ENCODE data around the gene ZKSCAN3. TPM values are rescaled to one million over a fixed set of nuclear protein-coding genes. Genes with fewer than 3 reads are reported as not detected.
"Not testable (repeated sequence)": the region's sequence is repeated elsewhere in the genome, so short reads cannot be mapped to it uniquely, and the experiment has no call there.

Gene ZKSCAN3
- total and polyA plus RNA-seq, 2 of the 4 experiments (the other 2 are of a cell fraction) = 3.7 to 4.8 TPM

GRCh38 chr6:28360961-28361360 is 11.2 kb downstream of the ZKSCAN3 start:
- H3K36me3 ChIP-seq (ENCODE audit: control insufficient read depth, insufficient read depth, low read length) = peaks cover 20% of the 10 kb centered on the region
- no peak overlapping the region for H2AK5ac ChIP-seq (ENCODE audit: low read depth, low read length)
- intact Hi-C loops (cut with micrococcal nuclease) = no loop called here

DNA sequence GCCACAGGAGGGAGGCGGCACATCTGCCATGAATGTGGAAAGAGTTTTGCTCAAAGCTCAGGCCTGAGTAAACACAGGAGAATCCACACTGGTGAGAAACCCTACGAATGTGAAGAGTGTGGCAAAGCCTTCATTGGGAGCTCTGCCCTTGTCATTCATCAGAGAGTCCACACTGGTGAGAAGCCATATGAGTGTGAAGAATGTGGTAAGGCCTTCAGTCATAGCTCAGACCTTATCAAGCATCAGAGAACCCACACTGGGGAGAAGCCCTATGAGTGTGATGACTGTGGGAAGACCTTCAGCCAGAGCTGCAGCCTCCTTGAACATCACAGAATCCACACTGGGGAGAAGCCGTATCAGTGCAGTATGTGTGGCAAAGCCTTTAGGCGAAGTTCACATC is 15.8 kb downstream of the ZKSCAN3 start:
- H4K91ac ChIP-seq (ENCODE audit: insufficient read depth, low read depth, low read length); H3K27me3 ChIP-seq (ENCODE audit: control insufficient read depth, insufficient read depth, low read length); H2BK5ac ChIP-seq (ENCODE audit: low read depth, low read length, poor library complexity, severe bottlenecking); H4K5ac ChIP-seq (ENCODE audit: low read depth, low read length); H3K9ac ChIP-seq (ENCODE audit: low read depth, low read length); dilution Hi-C loops (cut with HindIII; ENCODE audit: low sequenced_read_pairs, unreplicated experiment); BruUV-seq (replicated peaks); H3K4me2 ChIP-seq (ENCODE audit: low read depth, low read length); H2BK120ac ChIP-seq (ENCODE audit: low read depth, low read length); H2BK20ac ChIP-seq (ENCODE audit: low read depth, low read length); H3K4me1 ChIP-seq (ENCODE audit: control insufficient read depth, insufficient read depth, low read length); intact Hi-C loops (cut with micrococcal nuclease); H2AK5ac ChIP-seq (ENCODE audit: low read depth, low read length); H3K18ac ChIP-seq (ENCODE audit: low read depth, low read length); H2AFZ ChIP-seq (replicated peaks; ENCODE audit: low read length, poor library complexity); H3K9me3 ChIP-seq (ENCODE audit: control insufficient read depth, insufficient read depth, low read length); H2BK15ac ChIP-seq (ENCODE audit: low read depth, low read length); in situ Hi-C loops (cut with MboI; ENCODE audit: low sequenced_read_pairs); H2AK9ac ChIP-seq (replicated peaks; ENCODE audit: low read depth, low read length, poor library complexity); POLR2A ChIA-PET (ENCODE audit: unreplicated experiment); ATAC-seq (ENCODE audit: low read depth); H3K4me3 ChIP-seq (ENCODE audit: insufficient read depth, low read depth, low read length); H3K23ac ChIP-seq (ENCODE audit: low read depth, low read length); H4K8ac ChIP-seq (ENCODE audit: low read depth in 2 of 2, low read length in 2 of 2); H3K4ac ChIP-seq (ENCODE audit: low read depth, low read length); H4K20me1 ChIP-seq (ENCODE audit: insufficient read depth, low read length); H3K27ac ChIP-seq (ENCODE audit: insufficient read depth, low read length); DNase-seq; H3K9me1 ChIP-seq (ENCODE audit: insufficient read depth, low read length); H3K14ac ChIP-seq (replicated peaks; ENCODE audit: low read depth, low read length); H3K56ac ChIP-seq (ENCODE audit: extremely low read depth, insufficient read depth, low read length); H3K79me1 ChIP-seq (ENCODE audit: low read depth in 1 of 2, low read length in 2 of 2): not testable (repeated sequence)
- CTCF ChIA-PET = interaction anchor here (0.7 kb wide), 1 partner anchor 19 kb away, joined by 3 read pairs; no protein-coding TSS in a partner anchor
- WGBS, 2 experiments (ENCODE audit: extremely low coverage in 2 of 2, insufficient read length in 1 of 2) = no CpG with 5 or more reads among the region's 4 CpGs
- H3K36me3 ChIP-seq (ENCODE audit: control insufficient read depth, insufficient read depth, low read length) = peaks cover 20% of the 10 kb centered on the region

More at GRCh38 chr6:28360961-28361360, 11.2 kb downstream of the ZKSCAN3 start:
- Histone ChIP-seq H3K27me3 (ENCODE audit: control insufficient read depth, insufficient read depth, low read length) (no peaks in the 10 kb centered on the region), H4K91ac (ENCODE audit: insufficient read depth, low read depth, low read length) (no peak overlapping the region), H3K4me1 (ENCODE audit: control insufficient read depth, insufficient read depth, low read length) (peaks cover 8% of the 10 kb centered on the region), H4K5ac (ENCODE audit: low read depth, low read length) (no peak overlapping the region), H3K27ac (ENCODE audit: insufficient read depth, low read length) (no peak overlapping the region), H3K4me2 (ENCODE audit: low read depth, low read length) (no peak overlapping the region), H4K20me1 (ENCODE audit: insufficient read depth, low read length) (no peaks in the 10 kb centered on the region), H2BK120ac (ENCODE audit: low read depth, low read length) (no peak overlapping the region), H3K79me1 (ENCODE audit: low read depth in 1 of 2, low read length in 2 of 2) (peaks cover 4 to 15% of the 10 kb centered on the region in 2 experiments), H2AK9ac (replicated peaks; ENCODE audit: low read depth, low read length, poor library complexity) (no peak overlapping the region), H3K14ac (replicated peaks; ENCODE audit: low read depth, low read length) (no peak overlapping the region), H3K4ac (ENCODE audit: low read depth, low read length) (no peak overlapping the region), H3K9me1 (ENCODE audit: insufficient read depth, low read length) (peaks cover 4% of the 10 kb centered on the region; the same call in 1 of the 2 replicates), H4K8ac (ENCODE audit: low read depth in 2 of 2, low read length in 2 of 2) (no peak overlapping the region), H3K9ac (ENCODE audit: low read depth, low read length) (no peak overlapping the region), H3K9me3 (ENCODE audit: control insufficient read depth, insufficient read depth, low read length) (no peaks in the 10 kb centered on the region), H2BK15ac (ENCODE audit: low read depth, low read length) (no peak overlapping the region), H3K4me3 (ENCODE audit: insufficient read depth, low read depth, low read length) (no peak overlapping the region), H3K56ac (ENCODE audit: extremely low read depth, insufficient read depth, low read length) (no peak overlapping the region), H2AFZ (replicated peaks; ENCODE audit: low read length, poor library complexity) (no peak overlapping the region), H2BK20ac (ENCODE audit: low read depth, low read length) (no peak overlapping the region), H3K18ac (ENCODE audit: low read depth, low read length) (no peak overlapping the region), H3K23ac (ENCODE audit: low read depth, low read length) (no peak overlapping the region), H2BK5ac (ENCODE audit: low read depth, low read length, poor library complexity, severe bottlenecking) (no peak overlapping the region)
- ATAC-seq (ENCODE audit: low read depth) (no peak), DNase-seq (no peak)
- no TSS peak for BruUV-seq (replicated peaks)
- TF ChIP-seq SMC3 (IDR thresholded peaks at IDR 0.05; ENCODE audit: low read depth, low read length) (no peak), CEBPB (IDR thresholded peaks at IDR 0.05; ENCODE audit: low read depth, low read length) (no peak), USF2 (IDR thresholded peaks at IDR 0.05; ENCODE audit: low read depth, low read length) (no peak), RAD21 (IDR thresholded peaks at IDR 0.05; ENCODE audit: low read length) (no peak), BHLHE40 (IDR thresholded peaks at IDR 0.05; ENCODE audit: low read depth, low read length) (no peak), CHD1 (IDR thresholded peaks at IDR 0.05; ENCODE audit: low read depth, low read length) (no peak), NFE2L2 (IDR thresholded peaks at IDR 0.05; ENCODE audit: low read depth, low read length) (no peak), MAFK (IDR thresholded peaks at IDR 0.05; ENCODE audit: low read depth, low read length) (no peak), MAZ (IDR thresholded peaks at IDR 0.05; ENCODE audit: borderline replicate concordance, low read depth, low read length) (no peak), RFX5 (IDR thresholded peaks at IDR 0.05; ENCODE audit: low read depth, low read length) (no peak)
- TF ChIP-seq, protein P1, sequence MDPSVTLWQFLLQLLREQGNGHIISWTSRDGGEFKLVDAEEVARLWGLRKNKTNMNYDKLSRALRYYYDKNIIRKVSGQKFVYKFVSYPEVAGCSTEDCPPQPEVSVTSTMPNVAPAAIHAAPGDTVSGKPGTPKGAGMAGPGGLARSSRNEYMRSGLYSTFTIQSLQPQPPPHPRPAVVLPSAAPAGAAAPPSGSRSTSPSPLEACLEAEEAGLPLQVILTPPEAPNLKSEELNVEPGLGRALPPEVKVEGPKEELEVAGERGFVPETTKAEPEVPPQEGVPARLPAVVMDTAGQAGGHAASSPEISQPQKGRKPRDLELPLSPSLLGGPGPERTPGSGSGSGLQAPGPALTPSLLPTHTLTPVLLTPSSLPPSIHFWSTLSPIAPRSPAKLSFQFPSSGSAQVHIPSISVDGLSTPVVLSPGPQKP (IDR thresholded peaks at IDR 0.05; ENCODE audit: borderline replicate concordance, low read depth, low read length) = no peak
- dilution Hi-C loops (cut with HindIII; ENCODE audit: low sequenced_read_pairs, unreplicated experiment) (no loop called here), in situ Hi-C loops (cut with MboI; ENCODE audit: low sequenced_read_pairs) (no loop called here)
- ChIA-PET CTCF (no interaction called here), POLR2A (ENCODE audit: unreplicated experiment) (no interaction called here)
- WGBS, 2 experiments (ENCODE audit: extremely low coverage in 2 of 2, insufficient read length in 1 of 2) = no CpG with 5 or more reads among the region's 2 CpGs
